NB4 (cell line): ENCODE data around the gene OTOP2.
"Not testable (repeated sequence)": the region's sequence is repeated elsewhere in the genome, so short reads cannot be mapped to it uniquely, and the experiment has no call there.

ENCODE experiments used
- DNase-seq: peaks from one replicate; pipeline ENCODE4 v3.0.0; 2010; ENCODE audit warnings: low read depth
- H3K4me3 ChIP-seq: one replicate; pipeline ENCODE4 v1.5.1; 2011; ENCODE audit warnings: mild to moderate bottlenecking, low read depth, low read length, moderate library complexity
- CTCF ChIP-seq: IDR thresholded peaks from one replicate; pipeline ENCODE4 v1.5.1; 2012; ENCODE audit warnings: low read depth, low read length
- MAX ChIP-seq: IDR thresholded peaks from 2 replicates; pipeline ENCODE4 v1.6.1; 2011; ENCODE audit warnings: low read depth, low read length
- MYC ChIP-seq: IDR thresholded peaks from 2 replicates; pipeline ENCODE4 v1.6.1; 2011; ENCODE audit warnings: low read depth, low read length
- POLR2A ChIP-seq: IDR thresholded peaks from 2 replicates; pipeline ENCODE4 v1.6.1; 2011; ENCODE audit warnings: mild to moderate bottlenecking; ENCODE audit not compliant: insufficient read length; ENCODE audit errors: extremely low read depth

The OTOP2 gene

GRCh38 chr17:74903034-74903433, 21.0 kb upstream of the OTOP2 start:
- no peak for DNase-seq
- H3K4me3 ChIP-seq, result no peak overlapping the region
- TF ChIP-seq CTCF, result no peak
- TF ChIP-seq MAX, result no peak
- no peak for TF ChIP-seq POLR2A
- TF ChIP-seq MYC, result no peak

GRCh38 chr17:74903671-74904070, 20.4 kb upstream of the OTOP2 start:
- DNase-seq, result no peak
- H3K4me3 ChIP-seq, result no peak overlapping the region
- TF ChIP-seq POLR2A, result no peak
- TF ChIP-seq MAX, result no peak
- TF ChIP-seq CTCF, result no peak

- no peak for DNase-seq
- H3K4me3 ChIP-seq, result no peak overlapping the region
- TF ChIP-seq CTCF, result no peak
- no peak for TF ChIP-seq MAX
- TF ChIP-seq MYC, result no peak
- TF ChIP-seq POLR2A, result no peak
These were observed 19.2 kb upstream of the OTOP2 start for GRCh38 chr17:74904687-74905409.

- not testable (repeated sequence) for H3K4me3 ChIP-seq, DNase-seq
These were observed 17.8 kb upstream of the OTOP2 start for GRCh38 chr17:74906214-74906793.

GRCh38 chr17:74907012-74907411, 17.1 kb upstream of the OTOP2 start:
- DNase-seq, result no peak
- no peak overlapping the region for H3K4me3 ChIP-seq
- no peak for TF ChIP-seq MYC
- no peak for TF ChIP-seq POLR2A
- no peak for TF ChIP-seq CTCF
- no peak for TF ChIP-seq MAX

GRCh38 chr17:74909097-74909496, 15.0 kb upstream of the OTOP2 start:
- DNase-seq, H3K4me3 ChIP-seq: not testable (repeated sequence)

GRCh38 chr17:74911423-74911822, 12.7 kb upstream of the OTOP2 start:
- DNase-seq, result not testable (repeated sequence)

GRCh38 chr17:74916136-74916850, 7.8 kb upstream of the OTOP2 start:
- TF ChIP-seq MAX (no peak), POLR2A (no peak), MYC (no peak), CTCF (no peak)
- H3K4me3 ChIP-seq, result no peak overlapping the region
- DNase-seq, result no peak

More at GRCh38 chr17:74911423-74911822, 12.7 kb upstream of the OTOP2 start:
- H3K4me3 ChIP-seq, result not testable (repeated sequence)
